ENCODE results near the gene CYTH1.
A peak's percentile ranks its signal among the peaks of the same experiment; 100 is the strongest.

The CYTH1 gene

DNA sequence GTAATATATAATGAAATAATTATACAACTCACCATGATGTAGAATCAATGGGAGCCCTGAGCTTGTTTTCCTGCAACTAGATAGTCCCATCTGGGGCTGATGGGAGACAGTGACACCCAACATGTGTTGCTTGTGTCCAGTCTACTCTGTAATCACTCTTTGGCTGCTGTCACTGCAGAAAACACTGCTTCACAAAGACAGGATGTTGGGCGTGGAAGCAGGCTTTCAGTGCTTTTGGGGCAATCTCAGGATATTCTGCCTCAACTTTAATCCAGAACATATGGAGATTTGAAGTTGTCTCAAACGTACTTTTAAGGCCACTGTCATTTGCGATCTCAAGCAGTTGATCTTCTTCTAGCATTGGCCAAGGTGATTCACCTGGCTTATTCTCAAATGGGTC is 94.9 kb downstream of the CYTH1 start:
- no peak overlapping the region for H3K4me3 ChIP-seq (replicated peaks; ENCODE audit: low read depth, low read length)
- TF ChIP-seq, protein P1, sequence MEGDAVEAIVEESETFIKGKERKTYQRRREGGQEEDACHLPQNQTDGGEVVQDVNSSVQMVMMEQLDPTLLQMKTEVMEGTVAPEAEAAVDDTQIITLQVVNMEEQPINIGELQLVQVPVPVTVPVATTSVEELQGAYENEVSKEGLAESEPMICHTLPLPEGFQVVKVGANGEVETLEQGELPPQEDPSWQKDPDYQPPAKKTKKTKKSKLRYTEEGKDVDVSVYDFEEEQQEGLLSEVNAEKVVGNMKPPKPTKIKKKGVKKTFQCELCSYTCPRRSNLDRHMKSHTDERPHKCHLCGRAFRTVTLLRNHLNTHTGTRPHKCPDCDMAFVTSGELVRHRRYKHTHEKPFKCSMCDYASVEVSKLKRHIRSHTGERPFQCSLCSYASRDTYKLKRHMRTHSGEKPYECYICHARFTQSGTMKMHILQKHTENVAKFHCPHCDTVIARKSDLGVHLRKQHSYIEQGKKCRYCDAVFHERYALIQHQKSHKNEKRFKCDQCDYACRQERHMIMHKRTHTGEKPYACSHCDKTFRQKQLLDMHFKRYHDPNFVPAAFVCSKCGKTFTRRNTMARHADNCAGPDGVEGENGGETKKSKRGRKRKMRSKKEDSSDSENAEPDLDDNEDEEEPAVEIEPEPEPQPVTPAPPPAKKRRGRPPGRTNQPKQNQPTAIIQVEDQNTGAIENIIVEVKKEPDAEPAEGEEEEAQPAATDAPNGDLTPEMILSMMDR (IDR thresholded peaks at IDR 0.05; ENCODE audit: low read length, missing control alignments), result no peak
- no peak for DNase-seq (ENCODE audit: low read depth)

DNA sequence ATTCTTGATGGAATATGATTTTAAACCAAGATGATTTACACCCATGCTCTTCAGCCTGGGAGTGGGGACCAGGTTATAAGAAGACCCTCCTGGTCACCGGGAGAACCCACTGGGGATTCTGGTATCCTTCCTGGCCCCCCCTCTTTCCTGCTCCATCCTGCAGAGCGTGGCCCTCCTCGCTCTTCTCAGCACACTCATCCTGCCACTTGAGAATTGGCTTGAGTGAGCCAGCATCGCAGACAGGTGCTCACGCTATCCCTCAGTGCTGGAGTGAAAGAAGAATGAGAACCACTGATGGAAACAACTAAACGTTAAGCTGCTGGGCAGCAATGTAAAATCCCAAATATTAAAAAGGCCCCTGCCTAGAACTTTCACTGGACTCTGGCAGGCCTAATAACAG is 98.0 kb downstream of the CYTH1 start:
- TF ChIP-seq, protein P1 (IDR thresholded peaks at IDR 0.05; ENCODE audit: low read length, missing control alignments), result no peak
- no peak for DNase-seq (ENCODE audit: low read depth)
- no peak overlapping the region for H3K4me3 ChIP-seq (replicated peaks; ENCODE audit: low read depth, low read length)

DNA sequence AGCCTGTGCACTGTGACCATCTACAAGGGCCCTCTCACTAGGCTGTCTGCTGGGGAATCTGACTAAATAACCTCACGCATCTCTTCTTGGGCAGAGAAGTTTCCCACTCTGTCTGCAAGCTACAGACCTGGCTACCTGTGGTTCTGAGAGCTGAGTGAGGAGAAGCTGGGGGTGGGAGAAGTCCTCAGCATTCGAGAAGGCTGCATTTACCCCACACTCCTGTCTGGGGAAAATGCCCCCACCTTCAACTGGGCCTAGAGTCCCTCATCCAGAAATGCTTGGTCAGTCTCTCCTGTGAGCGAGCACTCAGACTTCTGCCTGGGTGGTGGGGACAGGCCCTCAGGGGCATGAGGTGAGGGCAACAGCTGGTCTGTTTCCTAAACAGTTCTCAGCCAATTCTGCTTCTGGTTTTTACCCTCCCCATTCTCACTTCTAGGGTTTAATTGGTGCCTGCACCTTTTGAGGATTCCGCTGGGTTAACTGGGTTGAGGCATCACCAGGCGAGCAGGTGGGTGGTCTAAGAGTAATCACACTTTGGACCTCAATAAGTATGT is 98.6 kb downstream of the CYTH1 start:
- H3K4me3 ChIP-seq (replicated peaks; ENCODE audit: low read depth, low read length), result no peak overlapping the region
- no peak for DNase-seq (ENCODE audit: low read depth)
- TF ChIP-seq, protein P1 (IDR thresholded peaks at IDR 0.05; ENCODE audit: low read length, missing control alignments), result no peak

DNA sequence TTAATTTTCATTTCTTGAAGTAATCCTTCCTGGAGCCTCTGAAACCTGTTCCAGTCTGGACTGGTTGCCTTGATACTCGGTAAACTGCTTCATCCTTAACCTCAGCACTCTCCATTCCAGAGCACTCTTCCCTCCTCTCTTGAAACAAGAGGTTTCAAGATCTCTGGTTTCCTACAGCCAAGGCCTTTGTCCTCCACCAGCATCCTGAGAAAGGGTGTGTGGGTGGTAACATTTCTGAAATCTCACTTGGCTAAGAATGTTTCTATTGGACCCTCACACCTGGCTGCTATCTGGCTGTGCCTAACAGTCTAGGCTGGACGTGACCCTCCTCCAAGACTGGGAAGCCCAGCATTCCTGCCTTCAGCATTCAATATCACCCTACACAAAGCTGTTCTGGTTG is 99.7 kb downstream of the CYTH1 start:
- DNase-seq (ENCODE audit: low read depth), result no peak
- no peak overlapping the region for H3K4me3 ChIP-seq (replicated peaks; ENCODE audit: low read depth, low read length)
- TF ChIP-seq, protein P1 (IDR thresholded peaks at IDR 0.05; ENCODE audit: low read length, missing control alignments), result no peak

DNA sequence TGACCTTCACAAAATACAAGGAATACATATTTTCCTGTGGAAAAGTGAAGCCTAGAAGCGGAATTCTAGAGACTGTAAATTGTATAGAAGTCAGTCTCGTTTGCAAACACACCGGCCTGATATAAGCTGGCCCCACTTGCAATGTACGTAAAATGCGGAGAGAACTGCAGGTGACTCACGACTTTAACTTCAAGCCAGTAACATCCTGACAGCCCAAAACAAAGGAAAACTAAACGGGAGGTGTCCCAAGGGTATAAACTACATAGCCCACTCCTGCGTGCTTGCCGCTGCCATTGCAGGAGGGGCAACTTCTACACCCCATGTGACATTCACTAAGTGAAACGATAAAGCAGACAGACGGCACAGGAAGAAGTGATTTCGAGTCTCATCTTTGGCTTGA is 101.6 kb downstream of the CYTH1 start:
- H3K4me3 ChIP-seq (replicated peaks; ENCODE audit: low read depth, low read length), result no peak overlapping the region
- DNase-seq (ENCODE audit: low read depth), result peak; percentile 67
- TF ChIP-seq, protein P1 (IDR thresholded peaks at IDR 0.05; ENCODE audit: low read length, missing control alignments), result no peak

DNA sequence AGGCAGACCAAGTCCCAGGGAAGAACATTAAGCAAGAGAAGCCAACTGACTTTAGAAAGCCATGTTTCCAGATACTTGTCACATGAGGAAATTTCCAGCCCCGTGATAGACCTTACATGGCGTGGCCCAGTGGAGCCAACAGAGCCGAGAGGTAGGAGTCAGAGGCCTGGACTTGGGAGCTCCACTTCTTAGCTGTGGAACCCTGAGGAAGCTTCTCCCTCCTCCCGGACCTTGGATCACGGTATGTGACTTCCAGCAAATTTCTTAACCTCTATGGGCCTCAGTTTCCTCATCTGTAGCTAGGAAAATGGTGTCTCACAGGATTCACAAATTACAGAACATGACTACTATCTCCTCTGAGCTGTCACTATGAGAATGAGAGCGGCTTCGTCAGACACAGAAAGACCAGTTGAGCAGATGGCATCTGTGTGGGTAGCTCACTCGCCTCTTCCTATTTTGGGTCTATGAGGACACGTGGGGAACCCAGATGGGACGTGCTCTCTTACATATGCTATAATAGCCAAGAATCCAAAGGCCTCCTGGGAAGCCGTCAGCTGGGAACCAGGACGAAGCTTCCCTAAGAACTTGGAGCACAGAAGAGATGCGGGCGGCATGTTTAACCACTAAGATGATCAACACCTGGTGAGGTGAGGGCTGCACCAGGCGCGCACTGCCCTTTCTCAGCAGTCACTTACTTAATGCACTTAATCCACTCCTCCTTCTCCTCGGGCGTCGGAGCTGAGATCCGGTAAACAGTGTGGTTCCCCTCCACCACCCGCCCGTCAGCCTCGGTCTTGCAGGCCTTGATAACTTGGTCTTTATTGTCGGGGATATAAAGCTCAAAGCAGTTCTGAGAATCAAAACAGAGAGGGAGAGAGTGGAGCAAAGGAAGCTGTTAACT is 102.3 kb downstream of the CYTH1 start:
- no peak for DNase-seq (ENCODE audit: low read depth)
- H3K4me3 ChIP-seq (replicated peaks; ENCODE audit: low read depth, low read length), result no peak overlapping the region
- TF ChIP-seq, protein P1 (IDR thresholded peaks at IDR 0.05; ENCODE audit: low read length, missing control alignments), result no peak

Data from fibroblast of pulmonary artery (primary cell).